Thyroid gland (tissue), 4 donors: ENCODE measurements around the gene VANGL2.

Source experiments
- CTCF ChIP-seq, 6 experiments: fragments of 200-600 bp in 3 of 6; fragments of 450-650 bp in 3 of 6; sonication (generic) in 3 of 6; IDR thresholded peaks; one replicate each; pipeline ENCODE4 v1.5.1; 2016 to 2019; ENCODE audit warnings: antibody characterized with exemption in 6 of 6, mild to moderate bottlenecking in 2 of 6, inconsistent platforms in 1 of 6, moderate library complexity in 1 of 6
- POLR2A ChIP-seq, 2 donors: fragments of 450-650 bp; IDR thresholded peaks; one replicate each; pipeline ENCODE4 v1.6.1; 2017; ENCODE audit warnings: antibody characterized with exemption in 2 of 2, mild to moderate bottlenecking in 2 of 2, moderate library complexity in 1 of 2

- TF ChIP-seq CTCF (IDR thresholded peaks at IDR 0.05): no peak
- no peak for TF ChIP-seq POLR2A (IDR thresholded peaks at IDR 0.05)
Measured at GRCh38 chr1:160359559-160360226, 40.7 kb upstream of the VANGL2 start.
